AG10803 (cell line): Measurements from ENCODE around the gene MYO9A.

Experiments used
- DNase-seq: peaks from one replicate; pipeline ENCODE4 v3.0.0; 2010; ENCODE audit warnings: low read depth
- H3K4me3 ChIP-seq: 2 replicates; pipeline ENCODE4 v1.5.1; 2011; ENCODE audit warnings: mild to moderate bottlenecking, low read length, control low read depth
- TF ChIP-seq, protein P1 (sequence below): conservative IDR thresholded peaks from 2 replicates; pipeline ENCODE4 v1.5.1; 2011; ENCODE audit warnings: mild to moderate bottlenecking, low read length, control low read depth, inconsistent platforms

The MYO9A gene

GRCh38 chr15:72070817-72071447 lies 47.0 kb downstream of the MYO9A start:
- TF ChIP-seq, protein P1, sequence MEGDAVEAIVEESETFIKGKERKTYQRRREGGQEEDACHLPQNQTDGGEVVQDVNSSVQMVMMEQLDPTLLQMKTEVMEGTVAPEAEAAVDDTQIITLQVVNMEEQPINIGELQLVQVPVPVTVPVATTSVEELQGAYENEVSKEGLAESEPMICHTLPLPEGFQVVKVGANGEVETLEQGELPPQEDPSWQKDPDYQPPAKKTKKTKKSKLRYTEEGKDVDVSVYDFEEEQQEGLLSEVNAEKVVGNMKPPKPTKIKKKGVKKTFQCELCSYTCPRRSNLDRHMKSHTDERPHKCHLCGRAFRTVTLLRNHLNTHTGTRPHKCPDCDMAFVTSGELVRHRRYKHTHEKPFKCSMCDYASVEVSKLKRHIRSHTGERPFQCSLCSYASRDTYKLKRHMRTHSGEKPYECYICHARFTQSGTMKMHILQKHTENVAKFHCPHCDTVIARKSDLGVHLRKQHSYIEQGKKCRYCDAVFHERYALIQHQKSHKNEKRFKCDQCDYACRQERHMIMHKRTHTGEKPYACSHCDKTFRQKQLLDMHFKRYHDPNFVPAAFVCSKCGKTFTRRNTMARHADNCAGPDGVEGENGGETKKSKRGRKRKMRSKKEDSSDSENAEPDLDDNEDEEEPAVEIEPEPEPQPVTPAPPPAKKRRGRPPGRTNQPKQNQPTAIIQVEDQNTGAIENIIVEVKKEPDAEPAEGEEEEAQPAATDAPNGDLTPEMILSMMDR, result no peak
- H3K4me3 ChIP-seq, result no peak overlapping the region
- DNase-seq, result no peak

DNA sequence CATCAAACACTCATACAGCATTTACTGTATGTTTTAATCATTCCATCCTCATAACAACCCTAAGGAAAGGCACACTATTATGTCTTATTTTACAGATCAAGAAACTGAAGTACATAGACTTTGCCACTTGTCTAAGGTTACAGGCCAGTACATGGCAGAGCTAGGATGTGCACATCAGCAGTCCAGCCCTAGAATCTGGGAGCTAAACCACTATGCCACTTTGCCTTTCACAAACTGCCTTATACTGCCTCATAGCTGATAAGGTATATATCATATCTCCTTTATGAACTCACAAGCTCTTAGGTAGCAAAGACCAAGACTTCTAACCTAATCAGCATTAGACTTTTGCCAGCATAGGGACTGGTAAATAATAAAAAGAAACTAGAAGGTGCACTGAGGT lies 49.1 kb downstream of the MYO9A start:
- TF ChIP-seq, protein P1, result no peak
- H3K4me3 ChIP-seq, result no peak overlapping the region
- no peak for DNase-seq

DNA sequence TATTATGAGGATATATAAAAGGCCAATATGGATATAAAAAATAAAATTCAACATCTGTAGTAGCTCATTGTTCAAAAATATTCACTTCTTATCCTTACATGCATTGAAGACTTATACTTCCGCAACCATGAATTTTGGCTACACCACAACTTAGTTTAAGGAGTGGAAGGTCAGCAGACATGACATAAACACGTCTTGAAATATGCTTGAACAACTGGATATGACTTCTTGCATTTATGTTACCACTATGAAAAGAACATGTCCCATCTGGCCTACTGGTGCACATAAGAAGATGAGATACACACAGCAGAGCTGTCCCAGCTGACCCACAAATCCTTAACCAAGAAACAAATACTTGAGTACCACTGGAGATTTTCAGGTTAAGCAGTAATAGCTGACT lies 52.1 kb downstream of the MYO9A start:
- no peak overlapping the region for H3K4me3 ChIP-seq
- no peak for DNase-seq
- TF ChIP-seq, protein P1, result no peak

DNA sequence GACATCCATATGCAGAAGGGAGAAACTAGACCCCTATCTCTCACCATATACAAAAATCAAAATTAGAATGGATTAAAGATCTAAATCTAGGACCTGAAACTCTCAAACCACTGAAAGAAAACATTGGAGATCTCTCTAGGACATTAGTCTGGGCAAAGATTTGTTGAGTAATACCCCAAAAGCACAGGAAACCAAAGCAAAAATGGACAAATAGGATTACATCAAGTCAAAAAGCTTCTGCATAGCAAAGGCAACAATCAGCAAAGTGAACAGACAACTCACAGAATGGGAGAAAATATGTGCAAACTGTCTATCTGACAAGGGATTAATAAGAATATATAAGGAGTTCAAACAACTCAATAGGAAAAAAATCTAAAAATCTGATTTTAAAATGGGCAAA lies 54.8 kb downstream of the MYO9A start:
- no peak overlapping the region for H3K4me3 ChIP-seq
- TF ChIP-seq, protein P1, result no peak
- peak; percentile 17 for DNase-seq

GRCh38 chr15:72062319-72062718 lies 55.6 kb downstream of the MYO9A start:
- H3K4me3 ChIP-seq, result no peak overlapping the region
- TF ChIP-seq, protein P1, result no peak
- no peak for DNase-seq

GRCh38 chr15:72060687-72061250 lies 57.2 kb downstream of the MYO9A start:
- no peak for DNase-seq
- no peak overlapping the region for H3K4me3 ChIP-seq
- TF ChIP-seq, protein P1, result no peak

DNA sequence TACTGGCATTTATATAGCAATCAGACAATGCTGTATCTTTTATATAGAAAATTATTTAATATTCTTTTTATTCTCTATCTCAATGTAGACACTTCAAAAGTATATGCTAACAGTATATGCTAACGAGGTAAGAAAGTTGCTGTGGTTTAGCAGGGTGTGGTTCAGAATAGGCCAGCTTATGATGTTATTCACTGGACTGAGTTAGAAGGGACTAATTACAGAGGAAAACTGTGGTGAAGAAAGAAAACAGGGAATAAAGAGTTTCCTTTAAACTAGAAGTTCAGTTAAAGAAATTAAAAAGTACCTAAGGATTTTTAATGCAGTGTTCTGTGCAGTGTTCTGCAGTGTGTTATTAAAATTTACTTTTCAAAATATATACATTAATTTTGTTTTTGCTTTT lies 59.4 kb downstream of the MYO9A start:
- H3K4me3 ChIP-seq, result no peak overlapping the region

More for the DNA sequence above, 59.4 kb downstream of the MYO9A start:
- DNase-seq, result no peak
- TF ChIP-seq, protein P1, result no peak
